ENCODE measurements around the gene BET1L.
A peak's percentile ranks its signal among the peaks of the same experiment; 100 is the strongest.

The BET1L gene

DNA sequence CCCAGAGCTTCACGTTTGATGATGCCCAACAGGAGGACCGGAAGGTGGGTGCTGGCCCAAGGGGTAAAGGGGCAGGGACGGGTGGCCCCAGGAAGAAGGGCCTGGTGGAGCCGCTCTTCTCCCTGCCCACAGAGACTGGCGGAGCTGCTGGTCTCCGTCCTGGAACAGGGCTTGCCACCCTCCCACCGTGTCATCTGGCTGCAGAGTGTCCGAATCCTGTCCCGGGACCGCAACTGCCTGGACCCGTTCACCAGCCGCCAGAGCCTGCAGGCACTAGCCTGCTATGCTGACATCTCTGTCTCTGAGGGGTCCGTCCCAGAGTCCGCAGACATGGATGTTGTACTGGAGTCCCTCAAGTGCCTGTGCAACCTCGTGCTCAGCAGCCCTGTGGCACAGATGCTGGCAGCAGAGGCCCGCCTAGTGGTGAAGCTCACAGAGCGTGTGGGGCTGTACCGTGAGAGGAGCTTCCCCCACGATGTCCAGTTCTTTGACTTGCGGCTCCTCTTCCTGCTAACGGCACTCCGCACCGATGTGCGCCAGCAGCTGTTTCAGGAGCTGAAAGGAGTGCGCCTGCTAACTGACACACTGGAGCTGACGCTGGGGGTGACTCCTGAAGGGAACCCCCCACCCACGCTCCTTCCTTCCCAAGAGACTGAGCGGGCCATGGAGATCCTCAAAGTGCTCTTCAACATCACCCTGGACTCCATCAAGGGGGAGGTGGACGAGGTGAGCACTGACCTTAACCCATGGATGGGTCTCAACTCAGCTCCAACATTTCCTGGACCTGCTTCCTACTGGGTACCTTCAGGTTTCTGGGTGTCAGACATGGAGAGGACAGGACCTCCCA lies 2.3 kb upstream of the BET1L start:
- peaks cover 37% of the 10 kb centered on the region for H3K36me3 Mint-ChIP-seq
- H3K9me3 Mint-ChIP-seq: no peaks in the 10 kb centered on the region
- H3K4me1 Mint-ChIP-seq: peaks cover 38% of the 10 kb centered on the region
- peaks cover 7% of the 10 kb centered on the region for H3K27me3 Mint-ChIP-seq
- CTCF ChIA-PET: interaction anchor here (0.5 to 1.9 kb wide), 5 partner anchors 7 to 41 kb away, joined by 3 to 4 read pairs (median 3); partner anchors contain the start of gene PSMD13
- no peak for DNase-seq
- H3K27ac Mint-ChIP-seq: peak overlapping the region; percentile 100
- H3K4me3 Mint-ChIP-seq: peak overlapping the region; percentile 96

DNA sequence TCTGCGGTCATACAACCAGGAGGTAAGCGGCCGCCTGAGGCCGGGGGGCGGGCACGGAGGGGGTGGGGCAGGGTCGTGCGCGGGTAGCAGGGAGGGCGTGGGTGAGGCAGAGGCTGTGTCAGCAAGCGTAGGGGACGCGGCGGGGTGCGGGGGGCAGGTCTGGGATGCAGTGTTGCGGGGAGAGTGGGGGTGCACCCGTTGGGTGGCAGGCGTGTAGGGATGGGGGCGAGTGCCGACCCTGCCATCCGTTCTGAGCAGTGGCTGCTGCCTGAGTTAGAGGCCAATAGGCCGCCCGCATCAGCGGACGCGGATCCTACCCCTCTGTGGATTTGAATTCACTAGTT lies 1.7 kb upstream of the BET1L start:
- Mint-ChIP-seq H3K4me1 (peaks cover 41% of the 10 kb centered on the region), H3K36me3 (peaks cover 37% of the 10 kb centered on the region), H3K27ac (peak overlapping the region; percentile 100), H3K9me3 (no peaks in the 10 kb centered on the region), H3K4me3 (peak overlapping the region; percentile 96), H3K27me3 (peaks cover 7% of the 10 kb centered on the region)
- CTCF ChIA-PET: interaction anchor here (1.3 to 1.9 kb wide), 4 partner anchors 8 to 42 kb away, joined by 3 to 4 read pairs (median 3); partner anchors contain the start of gene PSMD13
- DNase-seq: no peak

GRCh38 chr11:208181-208916 lies 1.1 kb upstream of the BET1L start:
- H3K27me3 Mint-ChIP-seq: peaks cover 7% of the 10 kb centered on the region
- CTCF ChIA-PET: interaction anchor here (1.5 to 1.9 kb wide), 4 partner anchors 8 to 29 kb away, joined by 3 to 5 read pairs (median 4); partner anchors contain the start of gene PSMD13
- H3K4me1 Mint-ChIP-seq: peaks cover 47% of the 10 kb centered on the region
- H3K36me3 Mint-ChIP-seq: peaks cover 41% of the 10 kb centered on the region
- H3K9me3 Mint-ChIP-seq: no peaks in the 10 kb centered on the region
- H3K4me3 Mint-ChIP-seq: peak overlapping the region; percentile 96
- H3K27ac Mint-ChIP-seq: peak overlapping the region; percentile 100
- peak; percentile 89 for DNase-seq

GRCh38 chr11:207863-208180 lies 623 bp upstream of the BET1L start:
- Mint-ChIP-seq H3K36me3 (peaks cover 41% of the 10 kb centered on the region), H3K4me3 (peak overlapping the region; percentile 96), H3K27me3 (peaks cover 7% of the 10 kb centered on the region), H3K4me1 (peaks cover 49% of the 10 kb centered on the region), H3K27ac (peak overlapping the region; percentile 100), H3K9me3 (no peaks in the 10 kb centered on the region)
- no peak for DNase-seq
- CTCF ChIA-PET: interaction anchor here (0.8 to 1.9 kb wide), 6 partner anchors 9 to 105 kb away, joined by 3 to 8 read pairs (median 4); partner anchors contain the start of gene PSMD13

GRCh38 chr11:206526-207207 lies 532 bp downstream of the BET1L start:
- Mint-ChIP-seq H3K4me3 (peak overlapping the region; percentile 96), H3K36me3 (peaks cover 35% of the 10 kb centered on the region), H3K27ac (peak overlapping the region; percentile 100), H3K9me3 (no peaks in the 10 kb centered on the region), H3K27me3 (peaks cover 7% of the 10 kb centered on the region), H3K4me1 (peaks cover 61% of the 10 kb centered on the region)
- CTCF ChIA-PET: interaction anchor here (0.8 to 1.8 kb wide), 4 partner anchors 28 to 103 kb away, joined by 3 to 8 read pairs (median 4); partner anchors contain the start of gene PSMD13
- DNase-seq: peak; percentile 50

GRCh38 chr11:206002-206384 lies 1.2 kb downstream of the BET1L start:
- Mint-ChIP-seq H3K27me3 (peaks cover 7% of the 10 kb centered on the region), H3K27ac (peak overlapping the region; percentile 100), H3K9me3 (no peaks in the 10 kb centered on the region), H3K4me3 (peak overlapping the region; percentile 96), H3K4me1 (peaks cover 64% of the 10 kb centered on the region), H3K36me3 (peaks cover 31% of the 10 kb centered on the region)
- DNase-seq: no peak
- CTCF ChIA-PET: interaction anchor here (1.8 kb wide), 1 partner anchor 44 kb away, joined by 8 read pairs; no protein-coding TSS in a partner anchor

DNA sequence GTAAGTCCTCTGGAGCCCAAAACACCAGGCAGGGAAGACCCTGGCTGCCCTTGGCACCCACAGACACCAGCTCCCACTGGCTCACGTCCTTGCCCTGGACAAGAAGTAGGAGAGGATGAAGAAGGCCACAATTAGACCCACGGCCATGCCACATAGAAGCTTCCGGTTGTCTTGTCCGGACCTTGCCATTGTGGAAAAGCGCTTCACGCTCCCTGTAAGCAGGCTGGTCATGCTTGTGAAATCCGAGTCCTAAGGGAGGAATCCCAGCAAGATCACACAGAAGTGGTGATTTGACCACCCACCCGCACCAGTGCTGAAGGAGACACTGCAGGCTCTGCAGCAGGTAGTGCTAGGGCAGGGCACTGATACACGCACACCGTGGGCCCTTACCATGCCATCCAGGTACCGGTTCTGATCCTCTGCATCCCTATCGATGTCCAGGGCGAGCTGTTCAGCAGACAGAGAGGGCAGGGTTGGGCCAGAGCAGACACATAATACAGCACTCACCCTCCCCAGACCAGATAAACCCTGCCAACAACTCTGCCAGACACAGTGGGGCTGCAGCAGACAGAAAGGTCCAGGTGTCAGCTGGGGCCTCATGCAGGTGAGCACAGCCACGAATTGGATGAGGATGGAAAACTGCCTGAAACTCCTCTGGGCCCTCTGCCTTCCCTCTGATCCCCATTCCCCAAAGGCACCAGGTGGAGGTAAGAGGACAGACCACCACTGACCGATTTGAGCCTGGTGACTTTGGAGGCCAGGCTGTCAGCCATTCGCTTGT lies 1.8 kb downstream of the BET1L start:
- peaks cover 33% of the 10 kb centered on the region for H3K36me3 Mint-ChIP-seq
- peaks cover 7% of the 10 kb centered on the region for H3K27me3 Mint-ChIP-seq
- no peak for DNase-seq
- peaks cover 62% of the 10 kb centered on the region for H3K4me1 Mint-ChIP-seq
- H3K27ac Mint-ChIP-seq: no peak overlapping the region
- H3K4me3 Mint-ChIP-seq: peak overlapping the region; percentile 96
- CTCF ChIA-PET: no interaction called here
- no peaks in the 10 kb centered on the region for H3K9me3 Mint-ChIP-seq

GRCh38 chr11:204587-205109 lies 2.6 kb downstream of the BET1L start:
- DNase-seq: no peak
- Mint-ChIP-seq H3K4me1 (peaks cover 55% of the 10 kb centered on the region), H3K9me3 (no peaks in the 10 kb centered on the region), H3K27ac (peak overlapping the region; percentile 49), H3K27me3 (peaks cover 7% of the 10 kb centered on the region), H3K4me3 (no peak overlapping the region), H3K36me3 (peaks cover 29% of the 10 kb centered on the region)
- CTCF ChIA-PET: no interaction called here

DNA sequence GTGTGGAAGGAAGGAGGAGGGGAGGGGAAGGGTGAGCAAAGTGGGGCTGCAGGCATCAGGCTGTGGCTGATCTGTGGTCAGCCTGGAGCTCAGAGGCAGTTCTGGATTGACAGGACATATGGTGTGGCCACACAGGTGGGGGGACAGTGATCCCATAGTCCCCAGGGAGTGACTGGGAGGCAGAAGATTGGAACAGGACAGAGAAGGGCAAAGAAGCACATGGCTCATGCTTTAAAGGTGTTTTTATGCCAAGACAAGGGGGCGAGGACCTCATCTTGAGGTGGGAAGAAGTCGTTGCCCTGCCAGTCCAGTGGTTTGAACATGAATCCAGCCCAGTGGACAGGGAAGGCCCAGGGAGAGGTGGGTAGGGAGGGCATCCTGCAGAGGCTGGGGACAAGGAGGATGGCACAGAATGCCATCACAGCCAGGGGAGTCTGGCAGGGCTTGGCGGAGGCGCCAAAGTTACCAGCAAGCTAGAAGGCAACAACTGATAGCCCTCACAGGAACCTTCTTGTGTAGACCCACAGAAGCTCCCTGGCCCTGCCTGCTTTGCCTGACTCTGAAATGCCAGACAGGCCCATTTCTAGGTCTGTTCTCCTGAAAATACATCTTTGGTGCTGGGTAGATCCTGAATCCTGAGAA lies 3.1 kb downstream of the BET1L start:
- Mint-ChIP-seq H3K27ac (peak overlapping the region; percentile 64), H3K4me3 (no peak overlapping the region), H3K36me3 (peaks cover 29% of the 10 kb centered on the region), H3K4me1 (peaks cover 52% of the 10 kb centered on the region), H3K9me3 (no peaks in the 10 kb centered on the region), H3K27me3 (peaks cover 7% of the 10 kb centered on the region)
- CTCF ChIA-PET: interaction anchor here (1.3 kb wide), 1 partner anchor 158 kb away, joined by 4 read pairs; no protein-coding TSS in a partner anchor
- DNase-seq: no peak

- Mint-ChIP-seq H3K4me1 (peaks cover 51% of the 10 kb centered on the region), H3K9me3 (no peaks in the 10 kb centered on the region)
- CTCF ChIA-PET: interaction anchor here (1.3 to 1.4 kb wide), 2 partner anchors 47 to 159 kb away, joined by 3 to 4 read pairs; no protein-coding TSS in a partner anchor
Measured at GRCh38 chr11:203056-203944, 3.9 kb downstream of the BET1L start.

GRCh38 chr11:202490-202889 lies 4.7 kb downstream of the BET1L start:
- peaks cover 29% of the 10 kb centered on the region for H3K36me3 Mint-ChIP-seq
- peak overlapping the region; percentile 32 for H3K4me3 Mint-ChIP-seq
- peaks cover 51% of the 10 kb centered on the region for H3K4me1 Mint-ChIP-seq
- no peaks in the 10 kb centered on the region for H3K9me3 Mint-ChIP-seq
- H3K27ac Mint-ChIP-seq: peak overlapping the region; percentile 81
- DNase-seq: peak; percentile 21
- CTCF ChIA-PET: interaction anchor here (1.3 to 1.4 kb wide), 2 partner anchors 48 to 160 kb away, joined by 3 to 4 read pairs; no protein-coding TSS in a partner anchor
- peaks cover 4% of the 10 kb centered on the region for H3K27me3 Mint-ChIP-seq

More at GRCh38 chr11:203056-203944, 3.9 kb downstream of the BET1L start:
- Mint-ChIP-seq H3K36me3 (peaks cover 29% of the 10 kb centered on the region), H3K27me3 (peaks cover 7% of the 10 kb centered on the region), H3K27ac (peak overlapping the region; percentile 64), H3K4me3 (no peak overlapping the region)
- DNase-seq: no peak

GRCh38 chr11:201966-202365 lies 5.2 kb downstream of the BET1L start:
- peaks cover 27% of the 10 kb centered on the region for H3K36me3 Mint-ChIP-seq
- peak overlapping the region; percentile 81 for H3K27ac Mint-ChIP-seq
- no peaks in the 10 kb centered on the region for H3K9me3 Mint-ChIP-seq
- no peaks in the 10 kb centered on the region for H3K27me3 Mint-ChIP-seq
- peak overlapping the region; percentile 32 for H3K4me3 Mint-ChIP-seq
- DNase-seq: no peak
- CTCF ChIA-PET: no interaction called here
- H3K4me1 Mint-ChIP-seq: peaks cover 51% of the 10 kb centered on the region
